ENCODE data around the gene LDLR.
"Not testable (repeated sequence)": the region's sequence is repeated elsewhere in the genome, so short reads cannot be mapped to it uniquely, and the experiment has no call there.

The LDLR gene

GRCh38 chr19:11108746-11109145 is 19.5 kb downstream of the LDLR start:
- DNase-seq, result no peak

- no peak for DNase-seq
Measured at GRCh38 chr19:11111117-11111770, 22.0 kb downstream of the LDLR start.

DNA sequence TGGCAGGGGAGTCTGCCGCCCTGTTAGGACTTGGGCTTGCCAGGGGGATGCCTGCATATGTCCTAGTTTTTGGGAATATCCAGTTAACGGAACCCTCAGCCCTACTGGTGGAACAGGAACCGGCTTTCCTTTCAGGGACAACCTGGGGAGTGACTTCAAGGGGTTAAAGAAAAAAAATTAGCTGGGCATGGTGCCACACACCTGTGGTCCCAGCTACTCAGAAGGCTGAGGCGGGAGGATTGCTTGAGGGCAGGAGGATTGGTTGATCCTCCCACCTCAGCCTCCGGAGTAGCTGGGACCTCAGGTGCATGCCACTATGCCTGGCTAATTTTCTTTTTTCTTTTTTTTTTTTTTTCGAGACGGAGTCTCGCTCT is 22.5 kb downstream of the LDLR start:
- no peak for DNase-seq

- DNase-seq, result no peak
Measured at GRCh38 chr19:11113140-11113708, 24.0 kb downstream of the LDLR start.

DNA sequence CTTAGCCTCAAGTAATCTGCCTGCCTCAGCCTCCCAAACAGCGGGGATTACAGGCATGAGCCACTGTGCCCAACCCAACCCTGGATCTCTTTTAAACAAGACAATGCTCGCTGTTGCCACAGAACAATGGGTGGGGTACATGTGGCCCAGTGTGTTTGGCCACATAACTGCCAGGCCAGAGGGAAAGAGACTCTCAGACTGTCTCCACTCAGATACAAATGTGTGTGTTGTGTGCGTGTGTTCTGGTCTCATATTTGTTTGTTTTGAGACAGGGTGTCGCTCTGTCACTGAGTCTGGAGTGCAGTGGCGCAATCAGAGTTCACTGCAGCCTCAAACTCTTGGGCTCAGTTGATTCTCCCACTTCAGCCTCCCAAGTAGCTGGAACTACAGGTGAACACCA is 25.8 kb downstream of the LDLR start:
- DNase-seq, result no peak

DNA sequence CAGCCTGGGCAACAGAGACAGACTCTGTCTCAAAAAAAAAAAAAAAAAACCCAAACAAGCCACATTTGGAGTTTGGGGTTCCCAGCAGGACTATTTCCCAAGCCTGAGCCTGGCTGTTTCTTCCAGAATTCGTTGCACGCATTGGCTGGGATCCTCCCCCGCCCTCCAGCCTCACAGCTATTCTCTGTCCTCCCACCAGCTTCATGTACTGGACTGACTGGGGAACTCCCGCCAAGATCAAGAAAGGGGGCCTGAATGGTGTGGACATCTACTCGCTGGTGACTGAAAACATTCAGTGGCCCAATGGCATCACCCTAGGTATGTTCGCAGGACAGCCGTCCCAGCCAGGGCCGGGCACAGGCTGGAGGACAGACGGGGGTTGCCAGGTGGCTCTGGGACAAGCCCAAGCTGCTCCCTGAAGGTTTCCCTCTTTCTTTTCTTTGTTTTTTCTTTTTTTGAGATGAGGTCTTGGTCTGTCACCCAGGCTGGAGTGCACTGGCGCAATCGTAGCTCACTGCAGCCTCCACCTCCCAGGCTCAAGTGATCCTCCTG is 26.7 kb downstream of the LDLR start:
- DNase-seq, result no peak

DNA sequence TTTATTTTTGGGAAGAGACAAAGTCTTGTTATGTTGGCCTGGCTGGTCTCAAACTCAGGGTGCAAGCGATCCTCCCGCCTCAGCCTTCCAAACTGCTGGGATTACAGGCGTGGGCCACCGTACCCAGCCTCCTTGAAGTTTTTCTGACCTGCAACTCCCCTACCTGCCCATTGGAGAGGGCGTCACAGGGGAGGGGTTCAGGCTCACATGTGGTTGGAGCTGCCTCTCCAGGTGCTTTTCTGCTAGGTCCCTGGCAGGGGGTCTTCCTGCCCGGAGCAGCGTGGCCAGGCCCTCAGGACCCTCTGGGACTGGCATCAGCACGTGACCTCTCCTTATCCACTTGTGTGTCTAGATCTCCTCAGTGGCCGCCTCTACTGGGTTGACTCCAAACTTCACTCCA is 27.2 kb downstream of the LDLR start:
- no peak for DNase-seq

GRCh38 chr19:11121963-11122362 is 32.7 kb downstream of the LDLR start:
- not testable (repeated sequence) for DNase-seq

DNA sequence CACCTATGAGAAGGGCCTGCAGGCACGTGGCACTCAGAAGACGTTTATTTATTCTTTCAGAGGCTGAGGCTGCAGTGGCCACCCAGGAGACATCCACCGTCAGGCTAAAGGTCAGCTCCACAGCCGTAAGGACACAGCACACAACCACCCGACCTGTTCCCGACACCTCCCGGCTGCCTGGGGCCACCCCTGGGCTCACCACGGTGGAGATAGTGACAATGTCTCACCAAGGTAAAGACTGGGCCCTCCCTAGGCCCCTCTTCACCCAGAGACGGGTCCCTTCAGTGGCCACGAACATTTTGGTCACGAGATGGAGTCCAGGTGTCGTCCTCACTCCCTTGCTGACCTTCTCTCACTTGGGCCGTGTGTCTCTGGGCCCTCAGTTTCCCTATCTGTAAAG is 33.9 kb downstream of the LDLR start:
- DNase-seq, result no peak

DNA sequence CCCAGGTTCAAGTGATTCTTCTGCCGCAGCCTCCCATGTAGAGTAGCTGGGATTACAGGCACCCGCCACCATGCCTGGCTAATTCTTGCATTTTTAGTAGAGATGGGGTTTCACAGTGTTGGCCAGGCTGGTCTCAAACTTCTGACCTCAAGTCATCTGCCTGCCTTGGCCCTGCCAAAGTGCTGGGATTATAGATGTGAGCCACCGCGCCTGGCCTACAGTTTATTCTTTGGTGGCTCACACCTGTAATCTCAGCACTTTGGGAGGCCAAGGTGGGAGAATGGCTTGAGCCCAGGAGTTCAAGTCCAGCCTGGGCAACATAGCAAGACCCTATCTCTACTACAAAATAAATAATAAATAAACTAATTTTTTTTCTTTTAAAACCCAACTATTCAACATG is 34.9 kb downstream of the LDLR start:
- not testable (repeated sequence) for DNase-seq

GRCh38 chr19:11125994-11126685 is 36.9 kb downstream of the LDLR start:
- peak; percentile 95 for DNase-seq

GRCh38 chr19:11127905-11128304 is 38.6 kb downstream of the LDLR start:
- no peak for DNase-seq

- peak; percentile 95 for DNase-seq
Measured at GRCh38 chr19:11130824-11131455, 41.7 kb downstream of the LDLR start.

DNA sequence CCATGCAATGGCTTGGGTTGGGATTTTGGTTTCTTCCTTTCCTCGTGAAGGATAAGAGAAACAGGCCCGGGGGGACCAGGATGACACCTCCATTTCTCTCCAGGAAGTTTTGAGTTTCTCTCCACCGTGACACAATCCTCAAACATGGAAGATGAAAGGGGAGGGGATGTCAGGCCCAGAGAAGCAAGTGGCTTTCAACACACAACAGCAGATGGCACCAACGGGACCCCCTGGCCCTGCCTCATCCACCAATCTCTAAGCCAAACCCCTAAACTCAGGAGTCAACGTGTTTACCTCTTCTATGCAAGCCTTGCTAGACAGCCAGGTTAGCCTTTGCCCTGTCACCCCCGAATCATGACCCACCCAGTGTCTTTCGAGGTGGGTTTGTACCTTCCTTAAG is 42.2 kb downstream of the LDLR start:
- no peak for DNase-seq

- no peak for DNase-seq
Measured at GRCh38 chr19:11136400-11137101, 47.3 kb downstream of the LDLR start.

GRCh38 chr19:11137542-11138384 is 48.5 kb downstream of the LDLR start:
- peak; percentile 96 for DNase-seq

- DNase-seq, result peak; percentile 80
Measured at GRCh38 chr19:11138601-11139300, 49.5 kb downstream of the LDLR start.

GRCh38 chr19:11140023-11140538 is 50.8 kb downstream of the LDLR start:
- not testable (repeated sequence) for DNase-seq

DNA sequence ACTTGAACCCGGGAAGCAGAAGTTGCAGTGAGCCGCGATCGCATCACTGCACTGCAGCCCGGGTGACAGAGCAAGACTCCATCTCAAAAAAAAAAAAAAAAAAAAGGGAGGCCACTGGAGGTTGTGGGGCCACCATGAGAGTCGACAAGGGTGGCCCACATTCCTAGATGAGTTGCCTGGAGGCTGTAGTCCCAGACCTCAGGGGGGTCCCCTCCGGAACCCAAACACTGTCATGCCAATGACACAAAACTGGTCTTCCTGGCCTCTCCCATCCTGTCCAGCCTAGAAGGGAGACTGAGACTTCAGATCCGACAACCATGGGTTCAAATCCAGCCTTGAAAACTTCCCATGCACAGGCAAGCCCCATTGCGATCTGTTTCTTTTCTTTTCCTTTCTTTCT is 51.6 kb downstream of the LDLR start:
- no peak for DNase-seq

DNA sequence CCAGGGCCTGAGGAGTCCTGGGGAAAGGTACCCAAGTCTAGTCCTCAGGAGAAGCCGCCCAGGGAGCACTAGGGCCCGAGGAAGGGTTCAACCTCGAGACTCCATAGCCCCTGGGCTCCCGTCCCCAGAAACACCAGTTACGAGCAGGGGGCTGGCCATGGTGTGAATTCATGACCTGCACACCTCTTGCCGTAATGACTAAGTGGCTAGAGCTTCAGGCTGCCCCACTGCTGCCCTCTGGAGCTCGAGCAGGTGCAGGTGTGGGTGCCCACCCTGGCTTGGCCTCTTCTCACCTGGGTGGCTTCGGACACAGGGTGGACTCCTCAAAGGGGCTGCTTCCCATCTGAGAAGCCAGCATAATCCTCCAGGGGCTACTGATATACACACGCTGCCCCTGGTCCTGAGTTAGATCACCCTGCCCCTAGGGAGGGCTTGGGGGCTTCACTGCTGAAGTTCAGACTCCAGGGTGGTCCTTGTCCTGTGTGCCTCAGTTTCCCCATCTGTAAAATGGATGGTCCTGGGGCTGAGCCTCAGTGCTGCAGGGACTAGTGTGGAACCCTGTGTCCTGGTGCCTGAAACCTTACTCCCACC is 52.8 kb downstream of the LDLR start:
- DNase-seq, result no peak

Data from OCI-M1 (cell line).